Frontal cortex (tissue), 4 donors: ENCODE measurements around the gene PASK. TPM values are rescaled to one million over a fixed set of nuclear protein-coding genes. Genes with fewer than 3 reads are reported as not detected.
A peak's percentile ranks its signal among the peaks of the same experiment; 100 is the strongest.

Experiments
- DNase-seq, 2 donors: peaks; one replicate each; pipeline ENCODE4 v3.0.0; 2012; ENCODE audit warnings: low spot score in 2 of 2
- FAIRE-seq: peaks from 2 replicates; lab custom pipeline; 2012; peaks lifted over from hg19 to GRCh38; lab: Jason Lieb, UNC
- total RNA-seq: library from RNA; depleted of rRNA; stranded (reverse); fragments of >200 nt; gene quantifications from one replicate; pipeline ENCODE4 v1.2.3, GENCODE V29; 2014
- donor health status: control.
- donor health status: control.
- donor health status: control.

Gene PASK
- total RNA-seq, 1 donor from 2014 or later = 15.1 TPM

DNA sequence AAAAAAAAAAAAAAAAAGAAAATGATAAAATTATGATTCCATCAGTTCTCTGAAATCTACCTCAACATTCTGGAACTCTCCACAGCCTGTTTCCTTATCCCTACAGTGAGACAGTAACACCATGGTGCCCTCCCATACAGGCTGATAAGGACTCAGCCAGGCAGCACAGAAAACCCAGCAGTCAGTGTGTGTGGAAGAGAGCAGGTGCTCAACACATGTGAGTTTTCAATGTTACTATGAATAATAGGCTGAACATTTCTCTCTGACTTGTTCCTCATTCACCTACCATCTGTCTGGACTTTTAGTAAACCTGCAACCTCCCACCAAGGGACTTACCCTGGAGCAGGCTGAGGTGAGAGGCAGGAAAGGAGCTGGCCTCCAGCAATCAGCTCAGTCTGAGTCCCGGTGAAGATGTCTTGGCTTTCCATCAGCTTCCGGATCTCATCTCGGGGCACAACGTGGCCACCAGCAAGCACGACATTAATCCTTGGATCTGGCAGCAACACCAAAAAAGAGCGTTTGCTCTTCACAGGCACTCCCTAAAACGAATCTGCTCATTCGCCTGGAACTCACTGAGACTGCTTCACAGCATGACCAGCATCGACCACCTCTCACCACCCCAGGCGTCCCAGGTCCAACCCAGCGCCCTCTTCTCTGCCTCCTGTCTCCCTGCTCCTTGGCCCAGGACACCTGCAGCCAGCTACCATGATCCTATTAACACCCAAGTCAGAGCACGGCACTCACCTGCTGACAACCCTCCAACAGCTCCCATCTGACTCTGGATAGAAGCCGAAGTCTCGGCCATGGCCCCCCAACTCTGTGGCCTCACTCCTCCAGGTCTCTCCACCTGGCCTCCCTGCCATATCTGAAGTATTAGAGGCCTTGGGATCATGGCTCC is 16.5 kb downstream of the PASK start:
- FAIRE-seq = no peak

GRCh38 chr2:241131531-241131930 is 17.7 kb downstream of the PASK start:
- DNase-seq (no peak), FAIRE-seq (no peak)

More for the DNA sequence above, 16.5 kb downstream of the PASK start:
- DNase-seq = no peak

DNA sequence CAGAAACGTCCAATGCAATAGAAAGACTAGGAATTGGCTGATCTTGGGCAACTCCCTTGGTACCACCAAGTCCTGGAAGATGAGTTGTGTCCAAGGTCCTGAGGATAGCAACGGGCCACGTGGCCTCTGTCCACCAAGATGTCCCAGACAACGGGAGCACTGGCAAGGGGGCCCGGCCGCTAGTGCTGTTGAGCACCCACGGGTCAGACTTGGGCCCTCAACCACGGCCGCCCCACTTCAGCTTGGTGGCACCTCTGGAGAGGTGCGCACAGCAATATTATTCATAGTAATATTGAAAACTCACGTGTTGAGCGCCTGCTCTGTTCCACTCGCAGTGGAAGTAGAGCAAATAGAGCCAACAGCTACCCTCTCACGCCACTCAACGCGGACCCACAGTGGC is 19.0 kb downstream of the PASK start:
- DNase-seq = no peak
- no peak for FAIRE-seq

GRCh38 chr2:241129086-241129871 is 20.0 kb downstream of the PASK start:
- FAIRE-seq = no peak
- no peak for DNase-seq

- DNase-seq = no peak
- FAIRE-seq = no peak
Observed at GRCh38 chr2:241128266-241128665, 21.0 kb downstream of the PASK start.

DNA sequence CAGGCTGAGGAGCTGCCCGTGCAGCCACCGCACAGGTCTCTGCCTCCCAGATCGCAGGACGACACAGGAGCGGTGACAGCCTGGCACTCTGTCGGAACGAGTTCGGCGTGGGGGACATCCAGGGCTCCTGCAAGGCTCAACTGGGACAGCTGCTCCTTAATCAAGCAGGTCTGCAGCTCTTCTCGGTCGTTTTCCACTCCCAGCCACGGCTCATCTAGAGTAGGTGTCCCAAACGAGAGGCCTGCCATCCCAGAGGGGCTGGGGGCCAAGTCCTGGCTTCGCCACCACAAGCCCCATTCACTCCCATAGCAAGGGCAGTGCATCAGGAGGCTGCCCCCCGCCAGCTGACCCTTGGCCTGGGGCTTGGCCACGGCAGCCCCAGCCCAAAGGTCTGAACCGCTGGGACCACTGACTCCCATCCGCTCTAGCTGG is 22.5 kb downstream of the PASK start:
- FAIRE-seq = no peak
- no peak for DNase-seq

DNA sequence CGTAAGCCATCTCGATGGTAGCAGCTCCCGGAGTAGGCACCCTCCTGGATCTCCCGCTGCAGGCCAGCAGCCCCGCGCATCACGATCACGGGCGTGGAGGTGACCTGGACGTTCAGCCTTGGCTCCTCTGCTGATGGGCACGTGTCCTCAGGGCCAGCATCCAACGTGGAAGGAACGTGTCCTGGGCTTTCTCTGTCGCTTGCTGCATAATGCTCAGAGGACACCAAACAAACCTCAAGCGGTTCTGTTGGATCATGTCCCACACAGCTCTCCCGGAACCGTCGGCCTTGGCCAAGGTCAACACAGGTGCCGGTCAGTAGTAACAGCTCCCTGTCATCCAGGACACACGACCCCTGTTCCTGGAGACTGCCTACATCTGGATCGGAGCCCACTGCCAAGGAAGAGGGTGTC is 23.1 kb downstream of the PASK start:
- DNase-seq (no peak), FAIRE-seq (no peak)

DNA sequence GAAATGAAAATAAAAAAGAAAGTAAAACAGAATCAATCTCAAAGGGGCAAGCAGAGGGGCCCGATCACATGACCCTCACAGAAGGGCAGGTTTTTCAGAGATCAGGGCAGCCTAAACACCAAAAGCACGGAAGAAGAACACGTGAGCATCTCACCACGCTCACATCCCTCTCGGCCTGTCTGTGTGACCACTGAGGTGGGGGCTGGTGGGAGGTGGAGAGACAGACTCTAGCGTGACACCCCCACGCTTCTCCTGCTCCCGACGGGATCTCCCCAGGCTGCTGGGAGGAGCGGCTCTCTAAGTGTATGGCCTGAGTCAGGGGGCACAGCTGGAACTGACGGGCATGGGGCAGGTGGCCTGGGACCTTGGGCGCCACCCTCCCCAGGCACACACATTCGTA is 23.6 kb downstream of the PASK start:
- FAIRE-seq = no peak

DNA sequence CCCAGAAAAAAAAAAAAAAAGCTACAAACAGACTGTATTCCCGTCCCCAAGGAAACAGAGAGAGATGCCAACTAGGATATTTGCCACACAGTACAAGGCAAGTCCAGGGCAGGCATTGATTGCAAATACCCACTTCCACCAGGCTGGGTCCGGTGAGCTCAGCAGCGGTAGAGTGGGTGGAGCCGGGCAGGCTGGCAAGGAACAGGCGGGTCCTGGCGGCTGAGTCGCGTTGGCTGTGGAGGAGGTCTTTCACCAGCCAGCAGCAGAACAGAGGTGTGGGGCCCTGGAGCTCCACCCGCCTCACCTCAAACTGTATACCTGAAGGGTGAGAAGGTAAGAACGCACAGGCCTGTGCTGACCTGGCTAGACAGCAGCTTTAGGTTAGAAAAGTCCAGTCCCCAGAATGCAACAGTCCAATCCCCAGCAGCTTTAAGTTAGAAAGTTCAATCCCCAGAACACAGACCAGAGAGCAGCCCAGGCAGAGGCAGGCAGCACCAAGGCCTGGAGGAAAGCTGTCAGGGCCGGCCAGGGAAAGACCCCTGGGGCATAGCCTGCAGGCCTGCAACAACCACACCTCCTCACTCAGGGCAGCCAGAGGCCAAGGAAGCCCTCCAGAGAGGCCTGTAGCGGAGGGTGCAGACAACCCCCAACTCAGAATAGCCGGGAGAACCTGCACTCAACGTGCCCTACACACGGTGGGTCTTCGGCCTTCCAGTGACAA is 25.3 kb downstream of the PASK start:
- DNase-seq (peak in 1 of 2 donors; percentile 58), FAIRE-seq (no peak)

More for the DNA sequence above, 23.6 kb downstream of the PASK start:
- no peak for DNase-seq

GRCh38 chr2:241122376-241123002 is 26.8 kb downstream of the PASK start:
- no peak for DNase-seq
- FAIRE-seq = no peak

- no peak for DNase-seq
- FAIRE-seq = no peak
Observed at GRCh38 chr2:241121008-241121407, 28.3 kb downstream of the PASK start.

DNA sequence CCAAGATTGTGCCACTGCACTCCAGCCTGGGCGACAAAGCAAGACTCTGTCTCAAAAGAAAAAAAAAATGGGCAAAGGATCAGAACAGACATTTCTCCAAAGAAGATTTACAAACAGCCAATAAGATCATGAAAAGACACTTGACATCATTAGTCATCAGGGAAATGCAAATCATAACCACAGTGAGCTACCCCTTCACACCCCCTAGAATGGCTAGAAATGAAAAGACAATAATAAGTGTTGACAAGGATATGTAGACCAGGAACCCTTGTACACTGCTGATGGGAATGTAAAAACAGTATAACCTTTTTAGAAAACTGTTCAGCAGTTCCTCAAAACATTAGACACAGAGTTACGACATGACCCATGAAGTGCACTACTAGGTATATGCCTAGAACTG is 28.8 kb downstream of the PASK start:
- FAIRE-seq (no peak), DNase-seq (no peak)

DNA sequence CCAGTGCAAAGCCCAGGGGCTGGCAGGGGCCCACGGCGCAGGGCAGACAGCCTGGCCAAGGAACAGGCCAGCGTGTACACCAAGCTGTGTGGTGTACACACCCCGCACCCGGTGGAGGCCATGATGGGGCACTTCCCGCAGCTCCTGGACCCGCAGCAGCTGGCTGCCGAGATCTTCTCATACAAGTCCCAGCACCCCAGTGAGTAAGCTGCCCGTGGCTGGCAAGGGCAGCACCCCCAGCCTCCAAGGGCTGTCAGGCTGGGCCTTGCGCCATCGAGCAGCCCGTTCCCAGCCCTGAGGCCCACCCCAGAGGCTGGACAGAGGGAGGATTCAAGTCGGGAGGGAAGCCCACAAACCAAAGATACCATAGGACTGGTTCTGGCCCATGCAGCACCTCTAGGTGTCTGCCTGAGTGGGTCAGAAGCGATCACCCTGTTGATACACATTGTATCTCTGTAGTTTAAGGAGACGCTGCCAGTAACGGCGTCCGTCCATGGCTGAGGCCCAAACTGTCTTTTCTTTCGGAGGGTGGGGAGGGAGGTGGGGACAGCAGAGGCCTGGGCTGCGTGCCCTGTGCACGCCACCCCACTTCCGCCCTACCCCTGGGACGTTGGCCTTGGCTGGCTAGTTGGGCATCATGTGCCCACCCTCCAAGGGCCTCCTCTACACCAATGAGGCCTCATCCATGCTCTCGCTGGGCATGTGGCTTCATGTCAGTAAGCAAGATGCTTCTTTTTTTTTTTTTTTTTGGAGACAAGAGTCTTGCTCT is 30.4 kb downstream of the PASK start:
- FAIRE-seq (no peak), DNase-seq (no peak)

GRCh38 chr2:241116606-241117560 is 32.4 kb downstream of the PASK start:
- DNase-seq = no peak
- no peak for FAIRE-seq

GRCh38 chr2:241115361-241115760 is 33.9 kb downstream of the PASK start:
- DNase-seq (no peak), FAIRE-seq (no peak)

GRCh38 chr2:241114836-241115235 is 34.4 kb downstream of the PASK start:
- DNase-seq (no peak), FAIRE-seq (no peak)

DNA sequence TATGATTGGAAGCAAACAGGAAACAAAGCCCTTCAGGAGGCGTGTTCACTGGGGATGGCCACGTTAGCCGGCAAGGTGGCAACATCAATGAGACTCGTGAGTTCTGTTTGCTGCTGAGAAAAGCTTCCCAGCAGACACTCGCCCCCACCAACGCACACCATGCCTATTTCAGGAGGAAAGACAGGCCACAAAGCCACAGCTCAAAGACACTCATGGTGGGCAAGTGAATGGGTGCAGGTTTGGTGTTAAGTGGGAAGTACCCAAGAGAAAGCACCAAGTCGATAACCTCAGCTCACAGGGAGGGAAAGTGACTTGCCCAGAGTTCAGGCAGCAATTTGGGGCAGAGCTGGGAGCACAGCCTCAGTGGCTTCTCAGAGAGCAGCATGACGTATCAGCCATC is 36.7 kb downstream of the PASK start:
- DNase-seq (no peak), FAIRE-seq (no peak)

DNA sequence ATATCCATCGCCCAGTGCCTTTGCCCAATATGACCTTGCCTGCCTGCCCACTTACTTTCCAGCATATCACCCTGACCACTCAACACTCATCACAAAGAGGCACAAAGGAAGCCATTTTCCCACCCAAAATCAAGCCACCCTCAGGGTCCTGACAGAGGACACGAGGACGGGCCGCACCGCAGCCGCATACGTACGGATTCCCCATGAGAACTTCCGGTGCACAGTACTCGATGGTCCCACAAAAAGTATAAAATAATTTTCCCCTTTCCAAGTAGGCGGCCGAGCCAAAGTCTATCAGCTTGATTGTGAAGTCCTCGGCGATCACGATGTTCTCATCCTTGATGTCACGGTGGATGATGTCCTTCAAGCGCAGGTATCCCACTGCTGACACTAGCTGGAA is 37.2 kb downstream of the PASK start:
- DNase-seq = no peak
- no peak for FAIRE-seq
